KBM-7 (cell line): ENCODE results near the gene LRBA.
"Not testable (repeated sequence)": the region's sequence is repeated elsewhere in the genome, so short reads cannot be mapped to it uniquely, and the experiment has no call there.

Experiments
- DNase-seq: peaks from one replicate; pipeline ENCODE4 v3.0.0-alpha.2; 2015
- in situ Hi-C: fragments of 300-500 bp; cut with MboI; formaldehyde crosslinking; loops from 2 replicates; pipeline ENCODE4 v1.14.3; 2020; ENCODE audit warnings: low sequenced_read_pairs, low pct_unique_long_range_greater_than_20kb, mixed read lengths

Gene LRBA

GRCh38 chr4:150983851-150984250, 31.2 kb downstream of the LRBA start:
- in situ Hi-C loops = no loop called here

GRCh38 chr4:150982557-150983233, 32.4 kb downstream of the LRBA start:
- DNase-seq = no peak
- in situ Hi-C loops = no loop called here

More at GRCh38 chr4:150983851-150984250, 31.2 kb downstream of the LRBA start:
- DNase-seq = no peak

GRCh38 chr4:150978738-150979575, 36.1 kb downstream of the LRBA start:
- in situ Hi-C loops = no loop called here
- no peak for DNase-seq

GRCh38 chr4:150976478-150977118, 38.5 kb downstream of the LRBA start:
- in situ Hi-C loops = no loop called here
- peak; percentile 28 for DNase-seq

GRCh38 chr4:150974750-150975149, 40.3 kb downstream of the LRBA start:
- in situ Hi-C loops = no loop called here
- DNase-seq = no peak

- in situ Hi-C loops = no loop called here
- DNase-seq = no peak
Measured at GRCh38 chr4:150974252-150974640, 40.8 kb downstream of the LRBA start.

GRCh38 chr4:150973626-150974251, 41.3 kb downstream of the LRBA start:
- no peak for DNase-seq
- in situ Hi-C loops = no loop called here

GRCh38 chr4:150972592-150972991, 42.5 kb downstream of the LRBA start:
- in situ Hi-C loops = no loop called here
- no peak for DNase-seq

DNA sequence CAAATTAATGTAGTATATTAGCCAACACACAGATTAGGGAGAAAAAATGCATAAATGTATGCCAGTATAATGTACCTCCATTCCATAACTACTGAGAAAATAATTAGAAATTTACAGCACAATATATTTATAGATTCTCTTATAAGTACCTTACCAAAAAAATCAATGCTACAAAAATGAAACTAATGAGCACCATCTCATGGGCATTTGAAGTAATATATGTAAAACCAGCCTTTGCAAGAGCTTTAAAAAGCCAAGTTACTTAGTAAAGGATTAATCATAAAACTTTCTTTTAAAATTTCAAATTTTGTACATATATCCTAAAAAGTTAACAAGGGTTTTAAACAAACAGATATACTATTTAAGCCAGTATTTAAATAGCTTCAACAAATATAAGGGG, 43.2 kb downstream of the LRBA start:
- no peak for DNase-seq
- in situ Hi-C loops = no loop called here

- no peak for DNase-seq
- in situ Hi-C loops = no loop called here
Measured at GRCh38 chr4:150970685-150971151, 44.4 kb downstream of the LRBA start.

DNA sequence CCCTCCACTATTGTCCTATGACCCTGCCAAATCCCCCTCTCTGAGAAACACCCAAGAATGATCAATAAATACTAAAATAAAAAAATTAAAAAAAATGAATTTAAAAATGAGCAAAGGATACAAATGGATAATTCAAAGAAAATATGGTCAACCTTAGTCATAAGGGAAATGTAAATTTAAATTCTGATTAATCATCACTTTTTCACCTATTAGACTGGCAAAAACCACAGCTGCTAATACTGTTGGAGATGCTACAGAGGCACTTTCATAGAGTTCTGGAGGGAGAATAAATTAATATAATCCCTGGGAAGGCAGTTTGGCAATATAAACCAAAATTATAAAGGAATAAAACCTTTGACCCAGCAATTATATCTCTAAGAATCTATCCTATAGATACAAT, 50.3 kb downstream of the LRBA start:
- in situ Hi-C loops = no loop called here
- no peak for DNase-seq

GRCh38 chr4:150963602-150964345, 51.3 kb downstream of the LRBA start:
- DNase-seq, in situ Hi-C loops: not testable (repeated sequence)

- DNase-seq = no peak
- in situ Hi-C loops = no loop called here
Measured at GRCh38 chr4:150962245-150962644, 52.8 kb downstream of the LRBA start.

GRCh38 chr4:150961566-150961965, 53.5 kb downstream of the LRBA start:
- DNase-seq = no peak
- in situ Hi-C loops = no loop called here

- in situ Hi-C loops = no loop called here
- DNase-seq = peak; percentile 56
Measured at GRCh38 chr4:150960818-150961217, 54.3 kb downstream of the LRBA start.

- DNase-seq = peak; percentile 26
- in situ Hi-C loops = no loop called here
Measured at GRCh38 chr4:150960079-150960478, 55.0 kb downstream of the LRBA start.

GRCh38 chr4:150957981-150958380, 57.1 kb downstream of the LRBA start:
- DNase-seq, in situ Hi-C loops: not testable (repeated sequence)

DNA sequence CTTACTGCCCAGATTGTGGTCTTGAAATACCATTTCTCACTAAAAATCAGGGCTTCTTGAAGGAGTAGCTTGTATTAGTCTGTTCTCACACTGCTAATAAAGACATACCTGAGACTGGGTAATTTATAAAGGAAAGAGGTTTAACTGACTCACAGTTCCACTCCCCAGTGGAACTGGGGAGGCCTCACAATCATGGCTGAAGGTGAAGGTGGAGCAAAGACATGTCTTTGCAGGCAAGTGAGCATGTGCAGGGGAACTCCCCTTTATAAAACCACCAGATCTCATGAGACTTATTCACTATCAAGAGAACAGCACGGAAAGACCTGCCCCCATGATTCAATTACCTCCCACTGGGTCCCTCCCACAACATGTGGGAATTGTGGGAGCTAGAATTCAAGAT, 58.0 kb downstream of the LRBA start:
- DNase-seq, in situ Hi-C loops: not testable (repeated sequence)

DNA sequence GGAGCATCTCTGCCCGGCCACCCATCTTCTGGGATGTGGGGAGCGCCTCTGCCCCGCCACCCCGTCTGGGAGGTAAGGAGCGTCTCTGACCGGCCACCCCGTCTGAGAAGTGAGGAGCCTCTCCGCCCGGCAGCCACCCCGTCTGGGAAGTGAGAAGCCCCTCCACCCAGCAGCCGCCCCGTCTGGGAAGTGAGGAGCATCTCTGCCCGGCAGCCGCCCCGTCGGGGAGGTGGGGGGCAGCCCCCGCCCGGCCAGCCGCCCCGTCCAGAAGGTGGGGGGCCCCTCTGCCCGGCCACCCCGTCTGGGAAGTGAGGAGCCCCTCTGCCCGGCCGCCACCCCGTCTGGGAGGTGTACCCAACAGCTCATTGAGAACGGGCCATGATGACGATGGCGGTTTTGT, 61.2 kb downstream of the LRBA start:
- DNase-seq, in situ Hi-C loops: not testable (repeated sequence)
